MM.1S (cell line): ENCODE data around the gene SHD.
"Not testable (repeated sequence)": the region's sequence is repeated elsewhere in the genome, so short reads cannot be mapped to it uniquely, and the experiment has no call there.

Experiments
- DNase-seq: peaks from one replicate; pipeline ENCODE4 v3.0.0-alpha.2; 2015
- H2AFZ ChIP-seq: fragments of 300-600 bp; sonication (generic); 2 replicates; pipeline ENCODE4 v1.6.0; 2016; ENCODE audit warnings: antibody characterized with exemption, low read length
- H3F3A ChIP-seq: fragments of 300-600 bp; sonication (generic); 2 replicates; pipeline ENCODE4 v1.6.1; 2016; ENCODE audit warnings: mild to moderate bottlenecking, antibody characterized with exemption, low read length, moderate library complexity, mixed read lengths; ENCODE audit not compliant: insufficient read depth
- H3K27ac ChIP-seq: fragments of 300-600 bp; sonication (generic); 2 replicates; pipeline ENCODE4 v1.5.1; 2016; ENCODE audit warnings: mild to moderate bottlenecking, low read length
- H3K27me3 ChIP-seq: fragments of 300-600 bp; sonication (generic); replicated peaks from 2 replicates; pipeline ENCODE4 v1.6.0; 2016; ENCODE audit warnings: low read length; ENCODE audit not compliant: insufficient read depth
- H3K36me3 ChIP-seq: fragments of 300-600 bp; sonication (generic); replicated peaks from 2 replicates; pipeline ENCODE4 v1.6.1; 2016; ENCODE audit warnings: mild to moderate bottlenecking, low read length, mixed read lengths; ENCODE audit not compliant: insufficient read depth
- H3K4me1 ChIP-seq: fragments of 300-600 bp; sonication (generic); 2 replicates; pipeline ENCODE4 v1.6.1; 2016; ENCODE audit warnings: low read length, mixed read lengths
- H3K4me2 ChIP-seq: fragments of 300-600 bp; sonication (generic); 2 replicates; pipeline ENCODE4 v1.6.0; 2016; ENCODE audit warnings: low read depth, low read length
- H3K4me3 ChIP-seq: fragments of 300-600 bp; sonication (generic); 2 replicates; pipeline ENCODE4 v1.5.1; 2016; ENCODE audit warnings: low read length, mixed read lengths
- H3K79me2 ChIP-seq: fragments of 300-600 bp; sonication (generic); 2 replicates; pipeline ENCODE4 v1.6.1; 2016; ENCODE audit warnings: mixed run types, low read length, mixed read lengths
- H3K9ac ChIP-seq: fragments of 300-600 bp; sonication (generic); 2 replicates; pipeline ENCODE4 v1.6.1; 2016; ENCODE audit warnings: low read length, mixed read lengths
- H3K9me2 ChIP-seq: fragments of 300-600 bp; sonication (generic); replicated peaks from 2 replicates; pipeline ENCODE4 v1.6.1; 2016; ENCODE audit warnings: mild to moderate bottlenecking, low read length, mixed read lengths; ENCODE audit not compliant: insufficient read depth
- H3K9me3 ChIP-seq: fragments of 300-600 bp; sonication (generic); replicated peaks from 2 replicates; pipeline ENCODE4 v1.6.1; 2016; ENCODE audit warnings: mild to moderate bottlenecking, low read length, mixed read lengths; ENCODE audit not compliant: insufficient read depth
- H4K20me1 ChIP-seq: fragments of 300-600 bp; sonication (generic); 2 replicates; pipeline ENCODE4 v1.6.1; 2016; ENCODE audit warnings: mild to moderate bottlenecking, low read length, moderate library complexity, mixed read lengths; ENCODE audit not compliant: insufficient read depth
- CTCF ChIP-seq: fragments of 300-600 bp; sonication (generic); IDR thresholded peaks from 2 replicates; pipeline ENCODE4 v1.5.1; 2016; ENCODE audit warnings: antibody characterized with exemption, low read length, mixed read lengths
- EZH2 ChIP-seq: fragments of 300-600 bp; sonication (generic); optimal IDR thresholded peaks from 2 replicates; pipeline ENCODE3; 2017; ENCODE audit warnings: low read depth, mild to moderate bottlenecking, antibody characterized with exemption, low read length, mixed read lengths
- EZH2phosphoT487 ChIP-seq: fragments of 300-600 bp; sonication (generic); IDR thresholded peaks from 2 replicates; pipeline ENCODE4 v1.6.1; 2018; ENCODE audit warnings: antibody characterized with exemption, low read length

Gene SHD

GRCh38 chr19:4268816-4269430 is 10.1 kb upstream of the SHD start:
- no peak overlapping the region for H3K4me2 ChIP-seq
- H3K36me3 ChIP-seq, result 0 out of 2 replicates have a peak, but pooled peaks cover 5% of the 10 kb centered on the region
- H3K79me2 ChIP-seq, result no peaks in the 10 kb centered on the region
- H3K27me3 ChIP-seq, result no peaks in the 10 kb centered on the region
- H3K4me3 ChIP-seq, result no peak overlapping the region
- H3K27ac ChIP-seq, result no peak overlapping the region
- H3K9me2 ChIP-seq, result no peaks in the 10 kb centered on the region
- TF ChIP-seq EZH2 (no peak), EZH2phosphoT487 (no peak), CTCF (no peak)
- H3K9me3 ChIP-seq, result no peaks in the 10 kb centered on the region
- H3F3A ChIP-seq, result no peaks in the 10 kb centered on the region
- no peak for DNase-seq
- no peaks in the 10 kb centered on the region for H4K20me1 ChIP-seq
- no peaks in the 10 kb centered on the region for H3K4me1 ChIP-seq
- no peak overlapping the region for H2AFZ ChIP-seq
- no peak overlapping the region for H3K9ac ChIP-seq

- Histone ChIP-seq H3K9me3 (no peaks in the 10 kb centered on the region), H3K27ac (no peak overlapping the region), H3K9me2 (no peaks in the 10 kb centered on the region), H3K4me3 (no peak overlapping the region), H3K36me3 (0 out of 2 replicates have a peak, but pooled peaks cover 5% of the 10 kb centered on the region), H3K4me1 (no peaks in the 10 kb centered on the region), H3K27me3 (peaks cover 18% of the 10 kb centered on the region), H3F3A (no peaks in the 10 kb centered on the region), H2AFZ (no peak overlapping the region), H3K4me2 (no peak overlapping the region), H3K79me2 (no peaks in the 10 kb centered on the region), H4K20me1 (no peaks in the 10 kb centered on the region), H3K9ac (no peak overlapping the region)
- no peak for DNase-seq
- TF ChIP-seq CTCF (no peak), EZH2phosphoT487 (no peak), EZH2 (no peak)
Measured at GRCh38 chr19:4272894-4273293, 6.2 kb upstream of the SHD start.

DNA sequence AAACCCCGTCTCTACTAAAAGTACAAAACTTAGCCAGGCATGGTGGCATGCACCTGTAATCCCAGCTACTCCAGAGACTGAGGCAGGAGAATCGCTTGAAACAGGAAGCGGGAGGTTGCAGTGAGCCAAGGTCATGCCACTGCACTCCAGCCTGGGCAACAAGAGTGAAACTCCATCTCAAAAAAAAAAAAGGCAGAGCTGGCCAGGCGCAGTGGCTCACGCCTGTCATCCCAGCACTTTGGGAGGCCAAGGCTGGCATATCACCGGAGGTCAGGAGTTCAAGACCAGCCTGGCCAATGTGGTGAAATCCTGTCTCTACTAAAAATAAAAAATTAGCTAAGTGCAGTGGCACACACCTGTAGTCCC is 4.8 kb upstream of the SHD start:
- not testable (repeated sequence) for H3K9ac ChIP-seq, H3K4me3 ChIP-seq, H2AFZ ChIP-seq, H3F3A ChIP-seq, DNase-seq, H4K20me1 ChIP-seq, H3K27ac ChIP-seq, H3K4me1 ChIP-seq, H3K9me3 ChIP-seq, H3K79me2 ChIP-seq, H3K36me3 ChIP-seq, H3K9me2 ChIP-seq, H3K4me2 ChIP-seq
- peaks cover 32% of the 10 kb centered on the region for H3K27me3 ChIP-seq

DNA sequence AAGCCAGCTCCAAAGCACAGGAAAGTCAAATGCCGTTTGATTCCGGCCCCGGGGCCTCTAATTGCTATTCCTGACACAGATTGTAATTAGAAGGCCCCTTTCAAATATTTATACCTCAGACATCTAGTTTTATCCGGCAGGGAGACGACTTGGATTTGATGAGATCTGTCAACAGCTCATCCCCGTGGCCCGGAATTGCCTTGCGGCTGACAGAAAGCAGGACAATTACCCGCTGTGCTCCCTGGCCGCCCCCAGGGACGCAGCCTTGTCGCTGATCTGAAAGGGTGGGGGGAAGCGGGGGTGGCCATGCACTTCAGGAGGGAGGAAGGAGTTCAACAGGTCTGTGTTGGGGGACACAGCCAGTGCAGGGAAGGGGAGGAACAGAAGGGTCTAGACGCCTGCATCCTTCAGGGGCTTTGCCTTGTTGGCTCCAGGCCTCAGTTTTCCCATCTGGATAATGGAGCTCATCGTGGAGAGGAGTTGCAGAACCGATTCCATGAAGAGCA is 1.8 kb upstream of the SHD start:
- Histone ChIP-seq H3K27me3 (peaks cover 60% of the 10 kb centered on the region), H4K20me1 (no peaks in the 10 kb centered on the region), H3K9ac (no peak overlapping the region), H3K79me2 (no peaks in the 10 kb centered on the region), H3F3A (no peaks in the 10 kb centered on the region), H3K4me1 (no peaks in the 10 kb centered on the region), H3K9me2 (no peaks in the 10 kb centered on the region), H2AFZ (no peak overlapping the region), H3K4me2 (no peak overlapping the region), H3K4me3 (no peak overlapping the region), H3K36me3 (no peaks in the 10 kb centered on the region), H3K9me3 (no peaks in the 10 kb centered on the region), H3K27ac (no peak overlapping the region)
- TF ChIP-seq EZH2 (no peak), EZH2phosphoT487 (no peak), CTCF (no peak)
- no peak for DNase-seq
